Measurements from ENCODE around the gene CNKSR3.

DNA sequence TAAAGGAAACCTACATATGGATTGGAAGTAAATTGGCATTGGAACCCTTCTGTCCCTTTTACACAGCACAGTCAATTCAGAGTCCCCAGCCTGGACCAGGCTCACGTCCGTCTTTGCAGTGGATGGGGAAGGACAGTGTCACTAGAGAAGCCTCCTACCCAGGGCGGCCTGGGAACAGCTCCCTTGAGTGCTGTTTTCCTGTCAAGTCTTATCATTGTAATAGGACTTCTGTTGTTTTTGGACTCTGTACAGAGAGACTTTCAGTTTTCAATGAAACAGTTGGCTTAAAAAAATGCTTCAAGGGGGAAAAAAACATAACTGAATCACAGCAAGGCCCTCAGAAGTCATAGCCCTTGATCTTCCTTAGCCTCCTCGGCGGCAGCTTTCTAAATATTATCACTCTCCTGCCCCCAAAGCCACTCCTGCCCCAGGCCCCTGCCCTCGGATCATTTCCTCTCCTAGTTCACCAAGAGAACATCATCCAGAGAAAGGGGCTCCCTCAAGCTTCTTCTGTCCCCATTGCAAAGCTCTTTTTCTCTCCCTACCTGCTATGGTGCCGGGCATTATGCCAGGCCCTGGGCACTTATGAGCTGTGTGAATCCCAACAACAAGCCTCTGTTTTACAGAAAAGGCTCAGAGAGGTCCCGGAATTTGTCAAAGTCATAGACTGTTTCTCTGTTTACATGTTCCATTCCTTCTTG is 37.8 kb upstream of the CNKSR3 start:
- no peak for TF ChIP-seq EP300 (IDR thresholded peaks at IDR 0.05)
- TF ChIP-seq, protein P1, sequence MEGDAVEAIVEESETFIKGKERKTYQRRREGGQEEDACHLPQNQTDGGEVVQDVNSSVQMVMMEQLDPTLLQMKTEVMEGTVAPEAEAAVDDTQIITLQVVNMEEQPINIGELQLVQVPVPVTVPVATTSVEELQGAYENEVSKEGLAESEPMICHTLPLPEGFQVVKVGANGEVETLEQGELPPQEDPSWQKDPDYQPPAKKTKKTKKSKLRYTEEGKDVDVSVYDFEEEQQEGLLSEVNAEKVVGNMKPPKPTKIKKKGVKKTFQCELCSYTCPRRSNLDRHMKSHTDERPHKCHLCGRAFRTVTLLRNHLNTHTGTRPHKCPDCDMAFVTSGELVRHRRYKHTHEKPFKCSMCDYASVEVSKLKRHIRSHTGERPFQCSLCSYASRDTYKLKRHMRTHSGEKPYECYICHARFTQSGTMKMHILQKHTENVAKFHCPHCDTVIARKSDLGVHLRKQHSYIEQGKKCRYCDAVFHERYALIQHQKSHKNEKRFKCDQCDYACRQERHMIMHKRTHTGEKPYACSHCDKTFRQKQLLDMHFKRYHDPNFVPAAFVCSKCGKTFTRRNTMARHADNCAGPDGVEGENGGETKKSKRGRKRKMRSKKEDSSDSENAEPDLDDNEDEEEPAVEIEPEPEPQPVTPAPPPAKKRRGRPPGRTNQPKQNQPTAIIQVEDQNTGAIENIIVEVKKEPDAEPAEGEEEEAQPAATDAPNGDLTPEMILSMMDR (IDR thresholded peaks at IDR 0.05): no peak
- TF ChIP-seq POLR2A (IDR thresholded peaks at IDR 0.05): no peak
